ENCODE results near the gene WDR5.
"Not testable (repeated sequence)": the region's sequence is repeated elsewhere in the genome, so short reads cannot be mapped to it uniquely, and the experiment has no call there.

WDR5 gene
- total RNA-seq: 50.8 to 76.7 (median 53.8) reads per million in 4 experiments

- peak; percentile 89 for DNase-seq
These were observed at the start of gene WDR5 for GRCh38 chr9:134135343-134136117. TSS of gene WDR5 (plus strand) at chr9:134136082. CDS start at chr9:134139878, 3,796 bp downstream.

GRCh38 chr9:134088063-134088725, 47.7 kb upstream of the WDR5 start:
- DNase-seq: no peak

- no peak for DNase-seq
These were observed 45.9 kb upstream of the WDR5 start for GRCh38 chr9:134089972-134090371.

DNA sequence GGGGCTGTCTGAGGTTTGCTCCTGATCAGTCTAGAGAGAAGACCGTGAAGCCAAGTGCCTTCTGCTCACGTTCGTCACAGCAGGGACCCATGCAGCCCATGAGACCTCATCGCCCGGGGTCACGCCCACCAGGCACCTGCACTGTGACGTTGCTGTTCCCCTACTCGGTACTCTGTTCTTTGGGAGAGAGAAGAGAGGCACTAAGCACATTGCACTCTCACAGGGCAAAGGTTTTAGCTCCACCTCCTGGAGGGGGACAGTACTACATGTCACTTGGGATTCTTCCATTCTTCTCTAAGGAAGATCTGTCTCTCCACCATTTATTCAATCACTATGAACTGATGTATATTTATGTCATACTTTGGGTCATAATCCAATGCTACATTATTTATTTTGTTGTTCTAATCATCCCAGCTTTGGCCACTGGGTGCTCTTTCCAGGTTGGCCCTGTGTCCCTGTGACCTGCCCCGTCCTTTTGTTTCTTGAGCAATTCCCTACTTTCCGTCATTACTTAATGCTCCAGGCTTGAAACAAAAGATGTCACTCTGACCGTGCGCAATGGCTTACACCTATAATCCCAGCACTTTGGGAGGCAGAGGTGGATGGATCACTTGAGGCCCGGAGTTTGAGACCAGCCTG, 36.6 kb upstream of the WDR5 start:
- peak; percentile 28 for DNase-seq

DNA sequence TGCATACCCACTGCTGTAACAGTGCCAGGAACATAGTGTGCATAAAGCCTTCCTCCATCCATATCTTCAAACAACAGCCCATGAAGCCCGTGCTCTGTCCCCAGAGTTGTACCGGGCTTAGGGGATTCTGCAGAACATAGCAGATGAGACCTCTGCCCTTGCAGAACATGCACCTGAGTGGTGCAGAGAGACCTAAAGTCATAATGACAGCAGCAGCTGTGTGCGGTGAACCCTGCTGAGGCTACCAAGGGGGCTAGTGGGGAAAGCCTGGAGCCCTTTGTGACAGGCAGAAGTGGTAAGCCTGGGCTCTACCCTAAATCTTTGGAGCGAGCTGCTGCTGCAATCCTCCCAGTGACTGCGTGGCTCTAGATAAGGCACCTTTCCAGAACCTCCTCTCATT, 35.8 kb upstream of the WDR5 start:
- no peak for DNase-seq

DNA sequence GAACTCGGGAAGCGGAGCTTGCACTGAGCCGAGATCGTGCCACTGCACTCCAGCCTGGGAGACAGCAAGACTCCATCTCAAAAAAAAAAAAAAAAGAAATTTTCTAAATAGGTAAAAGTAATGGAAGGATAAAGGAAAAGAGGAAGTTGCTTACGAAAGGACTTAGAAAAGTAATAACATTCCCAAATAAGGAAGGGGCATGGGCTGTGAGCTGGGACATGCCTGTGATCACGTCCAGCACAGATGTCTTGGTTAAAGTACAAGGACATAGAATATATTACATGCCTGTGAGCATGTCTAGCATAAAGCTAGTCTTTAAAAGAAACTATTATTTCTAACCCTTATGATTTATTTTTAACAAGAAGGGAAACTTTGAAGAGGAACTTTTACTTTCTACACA, 34.7 kb upstream of the WDR5 start:
- DNase-seq: not testable (repeated sequence)

DNA sequence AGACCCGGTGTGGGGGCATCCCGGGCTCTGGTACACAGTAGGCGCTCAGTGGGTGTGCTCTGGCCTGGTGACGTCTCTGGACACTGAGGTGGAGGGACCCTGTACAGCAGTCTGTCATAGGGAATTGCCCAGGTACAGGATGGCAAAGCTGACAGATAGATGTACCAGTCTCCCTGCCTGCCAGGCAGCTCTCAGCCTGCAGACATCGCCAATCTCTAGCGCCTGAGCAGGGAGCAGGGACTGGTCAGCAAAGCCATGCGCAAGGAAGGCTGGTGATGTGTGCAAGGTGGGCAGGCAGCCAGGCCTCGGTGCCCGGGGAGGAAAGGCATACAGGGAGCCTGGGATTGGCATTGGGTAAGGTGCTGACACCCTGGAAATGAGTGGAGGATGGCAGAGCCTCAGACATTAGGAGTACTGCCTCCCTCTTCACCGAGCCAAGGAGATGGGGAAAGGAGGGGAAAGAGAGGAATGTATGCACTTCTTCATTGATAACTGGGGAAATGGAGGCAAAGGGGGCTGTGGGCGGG, 34.2 kb upstream of the WDR5 start:
- DNase-seq: no peak

- DNase-seq: no peak
These were observed 32.4 kb upstream of the WDR5 start for GRCh38 chr9:134103391-134103998.

DNA sequence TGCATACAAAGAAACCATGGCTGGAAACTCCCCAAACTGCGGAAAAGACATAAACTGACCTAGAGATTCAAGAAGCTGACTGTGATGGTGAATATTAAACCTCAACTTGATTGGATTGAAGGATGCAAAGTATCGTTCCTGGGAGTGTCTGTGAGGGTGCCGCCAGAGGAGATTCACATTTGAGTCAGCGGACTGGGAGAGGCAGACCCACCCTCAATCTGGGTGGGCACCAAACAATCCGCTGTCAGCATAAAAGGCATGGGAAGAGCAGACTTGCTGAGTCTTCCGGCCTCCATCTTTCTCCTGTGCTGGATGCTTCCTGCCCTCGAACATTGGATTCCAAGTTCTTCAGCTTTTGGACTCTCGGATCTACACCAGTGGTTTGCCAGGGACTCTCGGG, 24.8 kb upstream of the WDR5 start:
- DNase-seq: no peak

- no peak for DNase-seq
These were observed 23.3 kb upstream of the WDR5 start for GRCh38 chr9:134112561-134112960.

GRCh38 chr9:134118972-134119371, 16.9 kb upstream of the WDR5 start:
- DNase-seq: not testable (repeated sequence)

DNA sequence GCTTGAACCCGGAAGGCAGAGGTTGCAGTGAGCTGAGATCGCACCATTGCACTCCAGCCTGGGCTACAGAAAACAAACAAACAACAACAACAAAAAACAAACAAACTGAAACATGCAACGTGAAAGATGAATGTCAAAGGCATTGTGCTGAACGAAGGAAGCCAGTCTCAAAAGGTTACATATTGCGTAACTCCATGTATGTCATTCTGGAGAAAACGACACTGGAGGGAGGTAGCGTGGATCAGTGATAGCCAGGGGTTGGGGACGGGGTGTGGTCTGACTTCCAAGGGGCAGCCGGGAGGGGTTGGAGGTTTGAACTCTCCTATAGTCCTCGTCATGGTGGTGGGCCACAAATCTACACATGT, 12.1 kb upstream of the WDR5 start:
- no peak for DNase-seq

DNA sequence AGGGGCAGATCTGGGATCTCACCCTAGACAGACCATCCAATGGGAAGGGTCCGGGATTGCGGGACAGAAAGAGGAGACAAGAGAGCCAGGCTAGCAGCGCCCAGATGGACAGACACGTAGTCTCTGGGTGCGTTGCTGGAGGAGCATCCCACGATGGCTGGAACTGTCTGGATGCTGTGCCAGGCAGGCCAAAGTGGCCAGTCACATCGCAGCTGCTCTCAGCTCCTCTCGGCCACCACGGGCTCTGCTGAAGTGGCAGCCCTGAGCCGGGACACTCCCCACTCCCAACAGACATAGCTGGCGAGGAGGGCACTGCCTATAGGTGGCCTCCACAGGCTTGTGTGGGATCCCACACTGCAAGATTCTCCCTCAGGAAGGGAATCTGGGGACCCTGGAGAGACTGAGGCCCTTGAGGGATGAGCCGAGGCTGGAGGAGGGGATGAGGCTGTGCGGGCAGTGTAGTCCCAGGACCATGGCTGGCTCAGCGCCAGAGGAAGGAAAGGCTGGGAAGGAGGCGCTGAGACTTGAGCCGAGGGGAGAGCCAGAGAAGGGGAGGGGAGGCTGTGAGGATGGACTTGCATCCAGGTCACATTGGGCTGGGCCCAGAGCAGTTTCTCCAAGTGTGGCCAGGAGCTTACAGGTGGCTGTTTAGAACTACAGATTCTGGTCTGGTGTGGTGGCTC, 10.3 kb upstream of the WDR5 start:
- no peak for DNase-seq

DNA sequence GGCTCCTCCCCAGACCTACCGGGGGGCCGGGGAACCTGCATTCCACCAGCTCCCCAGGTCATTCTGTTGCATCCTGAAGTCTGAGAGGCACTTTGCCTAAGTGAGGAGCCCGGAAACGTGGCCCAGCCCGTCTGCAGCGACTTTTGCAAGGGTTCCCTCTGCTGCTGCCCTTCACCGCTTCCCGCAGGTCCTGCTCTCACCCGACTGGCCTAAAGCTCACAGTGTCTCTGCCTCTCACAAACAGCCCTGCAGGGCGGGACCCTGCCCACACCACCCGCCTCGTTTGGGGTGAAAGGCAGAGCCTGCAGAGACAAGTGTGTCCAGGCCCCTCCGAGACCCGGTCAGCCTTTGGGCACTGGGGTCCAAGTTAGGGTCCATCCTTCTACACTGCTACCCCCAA, 9.5 kb upstream of the WDR5 start:
- DNase-seq: no peak

DNA sequence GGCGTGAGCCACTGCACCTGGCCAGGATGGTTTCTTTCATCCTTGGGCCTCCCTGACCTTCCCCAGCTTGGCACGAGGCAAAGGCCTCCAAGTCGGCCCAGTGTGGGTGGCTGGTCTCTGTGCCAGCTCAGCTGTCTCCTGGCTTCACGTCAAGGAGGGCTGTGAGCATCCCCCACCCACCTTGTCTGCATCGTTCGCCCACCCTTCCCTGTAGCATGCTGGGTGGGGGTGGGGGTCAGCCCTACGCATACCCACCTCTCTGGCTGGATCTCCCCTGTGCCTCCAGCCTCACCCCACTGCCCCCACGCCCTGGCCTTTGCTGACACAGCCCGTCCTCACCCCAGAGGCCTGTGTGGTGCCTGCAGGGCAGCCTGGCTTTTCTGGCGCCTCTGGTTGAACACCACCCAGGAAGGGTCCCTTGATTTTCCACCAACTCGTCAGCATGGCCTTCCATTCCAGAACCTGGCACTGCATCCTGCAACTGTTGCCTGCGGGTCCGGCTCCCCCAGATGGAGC, 8.8 kb upstream of the WDR5 start:
- no peak for DNase-seq

- DNase-seq: no peak
These were observed 8.3 kb upstream of the WDR5 start for GRCh38 chr9:134127616-134128015.

DNA sequence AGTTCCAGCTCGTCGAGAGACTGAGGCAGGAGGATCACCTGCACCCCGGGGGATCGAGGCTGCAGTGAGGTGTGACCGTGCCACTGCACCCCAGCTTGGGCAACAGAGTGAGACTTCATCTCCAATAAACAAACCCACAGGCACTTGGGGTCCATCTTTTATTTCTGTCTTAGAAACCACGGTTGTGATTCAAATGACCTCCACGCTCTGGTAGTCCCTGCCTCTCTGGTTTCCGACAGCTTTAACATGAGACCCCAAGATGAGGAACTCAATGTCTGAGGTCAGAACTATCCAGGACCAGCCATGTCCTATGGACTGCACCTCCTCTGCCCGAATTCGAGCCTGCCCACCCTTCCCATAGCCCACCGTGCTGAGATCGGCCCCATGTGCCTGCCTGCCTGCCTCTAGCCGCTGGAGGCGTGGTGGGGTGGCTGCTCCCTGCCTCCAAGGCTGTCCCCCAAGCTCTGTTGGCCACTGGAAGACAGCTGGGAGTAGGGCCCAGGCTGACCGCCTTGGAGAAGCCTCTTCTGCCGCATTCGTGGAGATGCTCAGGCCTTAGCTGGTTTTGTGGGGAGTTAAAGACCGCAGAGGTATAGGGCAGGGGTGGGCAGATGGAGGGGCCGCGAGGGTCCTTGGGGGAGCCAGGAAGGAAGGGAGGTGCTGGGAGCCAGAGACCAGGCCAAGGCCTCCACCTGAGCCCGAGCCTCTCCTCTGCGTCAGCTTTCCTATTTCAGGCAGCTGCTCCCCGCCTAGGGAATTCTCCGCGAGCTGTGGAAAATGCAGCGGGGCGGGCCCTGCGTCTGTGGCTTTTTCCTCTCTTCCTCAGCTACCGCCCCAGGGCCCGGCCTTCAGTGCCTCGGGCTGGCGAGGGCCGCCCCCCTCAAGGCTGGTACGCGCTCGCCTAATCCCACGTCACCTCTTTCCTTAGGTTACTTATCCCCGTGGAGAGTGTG, 6.9 kb upstream of the WDR5 start:
- DNase-seq: no peak

- DNase-seq: no peak
These were observed 5.1 kb upstream of the WDR5 start for GRCh38 chr9:134130503-134131375.

- no peak for DNase-seq
These were observed 4.2 kb upstream of the WDR5 start for GRCh38 chr9:134131471-134132207.
